A549 (cell line): Measurements from ENCODE around the gene PODNL1. TPM values are rescaled to one million over a fixed set of nuclear protein-coding genes. Genes with fewer than 3 reads are reported as not detected.
"Not testable (repeated sequence)": the region's sequence is repeated elsewhere in the genome, so short reads cannot be mapped to it uniquely, and the experiment has no call there.

Source experiments
- ATAC-seq, 2 experiments: fragments of 200-7000 bp in 1 of 2; fragments of >200 bp in 1 of 2; cut with Nextera tagmentation in 1 of 2; cut with Tn5 transposase in 1 of 2; 3 replicates each; pipeline versions ENCODE4 v1.8.0 to v1.9.1; 2018 to 2020; ENCODE audit warnings: mild to moderate bottlenecking in 1 of 2, moderate library complexity in 1 of 2
- CTCF ChIA-PET: fragments of 300-600 bp; sonication (Branson Sonifier 250); formaldehyde crosslinking; extraction: SDS; loops from one replicate; lab custom pipeline; 2021; ENCODE audit warnings: antibody characterized with exemption, inconsistent platforms; lab: Yijun Ruan, JAX
- POLR2A ChIA-PET: fragments of 350-600 bp; formaldehyde crosslinking; extraction: SDS; loops from one replicate; lab custom pipeline; 2021; ENCODE audit warnings: antibody characterized with exemption, inconsistent platforms; lab: Yijun Ruan, JAX
- DNase-seq, 2 experiments: peaks; one replicate each; pipeline versions ENCODE4 v3.0.0 to v3.0.0-alpha.2; 2011 to 2016; ENCODE audit warnings: low read depth in 1 of 2, low spot score in 1 of 2
- FAIRE-seq: peaks from 2 replicates; lab custom pipeline; 2011; peaks lifted over from hg19 to GRCh38; lab: Jason Lieb, UNC
- H3K27ac ChIP-seq, 2 experiments: fragments of >200 bp; sonication (Bioruptor Twin); formaldehyde crosslinking; 3 replicates each; pipeline ENCODE4 v1.5.1; 2016 to 2017
- H3K4me1 ChIP-seq: fragments of >200 bp; sonication (Bioruptor Twin); formaldehyde crosslinking; 3 replicates; pipeline ENCODE4 v1.6.1; 2016
- H3K4me2 ChIP-seq: fragments of >200 bp; sonication (Bioruptor Twin); formaldehyde crosslinking; 3 replicates; pipeline ENCODE4 v1.6.1; 2016
- H3K4me3 ChIP-seq: fragments of >200 bp; sonication (Bioruptor Twin); formaldehyde crosslinking; 3 replicates; pipeline ENCODE4 v1.5.1; 2016
- H3K9me3 ChIP-seq: fragments of >200 bp; sonication (Bioruptor Twin); formaldehyde crosslinking; 3 replicates; pipeline ENCODE4 v1.6.1; 2016
- BCL3 ChIP-seq: fragments of >200 bp; sonication (Bioruptor Twin); formaldehyde crosslinking; IDR thresholded peaks from 3 replicates; pipeline ENCODE4 v1.6.1; 2016
- CHD4 ChIP-seq: fragments of 200-600 bp; sonication (generic); IDR thresholded peaks from 2 replicates; pipeline ENCODE4 v1.6.1; 2016; ENCODE audit warnings: antibody characterized with exemption, mild to moderate bottlenecking, borderline replicate concordance
- ESRRA ChIP-seq: fragments of 150-350 bp; IDR thresholded peaks from 2 replicates; pipeline ENCODE4 v1.6.1; 2014; ENCODE audit warnings: mild to moderate bottlenecking, low read length, borderline replicate concordance
- FOSL2 ChIP-seq, 2 experiments: fragments of 450-650 bp in 1 of 2; fragments of >200 bp in 1 of 2; sonication (Bioruptor Twin) in 1 of 2; formaldehyde crosslinking; IDR thresholded peaks; 2 replicates each; pipeline versions ENCODE4 v1.5.0 to v1.6.1; 2016 to 2020; ENCODE audit warnings: mild to moderate bottlenecking in 1 of 2, moderate library complexity in 1 of 2
- HES2 ChIP-seq: fragments of >200 bp; sonication (Bioruptor Twin); formaldehyde crosslinking; IDR thresholded peaks from 2 replicates; pipeline ENCODE4 v1.6.1; 2016
- HEYL ChIP-seq: fragments of 250-450 bp; sonication (Bioruptor Pico); IDR thresholded peaks from 2 replicates; pipeline ENCODE4 v1.8.0; 2021; ENCODE audit warnings: mild to moderate bottlenecking, moderate library complexity
- HOXB13 ChIP-seq: fragments of 250-450 bp; sonication (Bioruptor Pico); IDR thresholded peaks from 2 replicates; pipeline ENCODE4 v1.5.0; 2020; ENCODE audit warnings: low read depth, mild to moderate bottlenecking, moderate library complexity
- KDM1A ChIP-seq: fragments of 200-600 bp; sonication (generic); IDR thresholded peaks from 2 replicates; pipeline ENCODE4 v1.6.1; 2016; ENCODE audit warnings: low read depth, mild to moderate bottlenecking
- MAFK ChIP-seq: fragments of 450-650 bp; IDR thresholded peaks from 2 replicates; pipeline ENCODE4 v1.6.1; 2014; ENCODE audit not compliant: partially characterized antibody
- NFE2L2 ChIP-seq: fragments of 150-350 bp; conservative IDR thresholded peaks from 2 replicates; pipeline ENCODE4 v1.6.1; 2014; ENCODE audit warnings: low read length
- NR3C1 ChIP-seq: fragments of >200 bp; sonication (Bioruptor Twin); formaldehyde crosslinking; IDR thresholded peaks from 3 replicates; pipeline ENCODE4 v1.6.1; 2017
- PHF8 ChIP-seq: fragments of 200-600 bp; sonication (generic); IDR thresholded peaks from 2 replicates; pipeline ENCODE4 v1.6.1; 2016; ENCODE audit warnings: low read depth, mild to moderate bottlenecking, antibody characterized with exemption, moderate library complexity, borderline replicate concordance
- RAD21 ChIP-seq, 2 experiments: fragments of >200 bp in 1 of 2; sonication (Bioruptor Twin) in 1 of 2; formaldehyde crosslinking in 1 of 2; IDR thresholded peaks in 1 of 2; conservative IDR thresholded peaks in 1 of 2; 2 replicates in 1 of 2; 3 replicates in 1 of 2; pipeline ENCODE4 v1.6.1; 2012 to 2018; ENCODE audit warnings: inconsistent platforms in 1 of 2
- RNF2 ChIP-seq: fragments of 200-600 bp; sonication (generic); IDR thresholded peaks from 2 replicates; pipeline ENCODE4 v1.6.1; 2016; ENCODE audit warnings: low read depth, mild to moderate bottlenecking, antibody characterized with exemption, moderate library complexity, borderline replicate concordance
- SMC3 ChIP-seq: fragments of >200 bp; sonication (Bioruptor Twin); formaldehyde crosslinking; IDR thresholded peaks from 3 replicates; pipeline ENCODE4 v1.6.1; 2018; ENCODE audit warnings: inconsistent platforms
- USF2 ChIP-seq: fragments of 450-650 bp; IDR thresholded peaks from 2 replicates; pipeline ENCODE4 v1.6.1; 2014; ENCODE audit warnings: antibody characterized with exemption
- ZC3H11A ChIP-seq: fragments of 450-650 bp; IDR thresholded peaks from 2 replicates; pipeline ENCODE4 v1.6.1; 2014; ENCODE audit warnings: antibody characterized with exemption, mild to moderate bottlenecking
- ZNF302 ChIP-seq: fragments of 250-450 bp; sonication (Bioruptor Pico); IDR thresholded peaks from 2 replicates; pipeline ENCODE4 v1.9.0; 2021; ENCODE audit warnings: inconsistent platforms, mild to moderate bottlenecking, moderate library complexity
- WGBS: methylation state at CpG from one replicate; pipeline ENCODE4 v1.1.6; 2017; ENCODE audit errors: missing lambda C conversion rate; 5-methylcytosine and 5-hydroxymethylcytosine counted together
- polyA plus RNA-seq, 4 experiments: library from polyadenylated mRNA; depleted of rRNA in 3 of 4; stranded (reverse); fragments of >200 nt; fragmentation: RNase III in 1 of 4; extraction: RNeasy Plus Mini Kit Qiagen cat#74134 plus additional on column Dnase treatment in 1 of 4; gene quantifications; 2 replicates in 3 of 4; 3 replicates in 1 of 4; pipeline ENCODE4 v1.2.3, GENCODE V29; 2011 to 2017

PODNL1 gene
- polyA plus RNA-seq, 2 of the 4 experiments (the other 2 are of a cell fraction): 0.79 to 1.3 TPM

GRCh38 chr19:13926010-13926409 lies 12.2 kb downstream of the PODNL1 start (continued):
- TF ChIP-seq PHF8 (no peak), HOXB13 (CRISPR knock-in tag) (no peak), ZNF302 (CRISPR knock-in tag) (no peak), SMC3 (no peak)

- Histone ChIP-seq H3K4me2 (no peak overlapping the region), H3K4me3 (no peak overlapping the region), H3K27ac (no peak overlapping the region), H3K9me3 (no peaks in the 10 kb centered on the region), H3K4me1 (no peaks in the 10 kb centered on the region)
- POLR2A ChIA-PET: interaction anchor here (1.2 kb wide), 1 partner anchor 10 kb away, joined by 3 read pairs; no protein-coding TSS in a partner anchor
- 91% methylated on average over 27 of the region's 28 CpGs for WGBS
- no peak for FAIRE-seq
- CTCF ChIA-PET: no interaction called here
- ATAC-seq: no peak
- TF ChIP-seq CHD4 (no peak), MAFK (no peak), NR3C1 (no peak), HES2 (no peak), ESRRA (no peak), FOSL2 (IDR thresholded peaks at IDR 0.05) (no peak), FOSL2 (CRISPR knock-in tag; IDR thresholded peaks at IDR 0.05) (no peak), RAD21 (conservative IDR thresholded peaks at IDR 0.05 in 1 of 2, IDR thresholded peaks at IDR 0.05 in 1 of 2) (no peak), NFE2L2 (no peak), ZC3H11A (no peak), USF2 (no peak), BCL3 (no peak), KDM1A (no peak), HEYL (CRISPR knock-in tag) (no peak), RNF2 (no peak)
- no peak for DNase-seq
Measured at GRCh38 chr19:13923194-13923987, 14.8 kb downstream of the PODNL1 start.

GRCh38 chr19:13922118-13922517 lies 16.1 kb downstream of the PODNL1 start:
- WGBS: 86% methylated on average over 6 of the region's 6 CpGs
- CTCF ChIA-PET: interaction anchor here (1.8 kb wide), 1 partner anchor 14 kb away, joined by 4 read pairs; no protein-coding TSS in a partner anchor
- FAIRE-seq: not testable (repeated sequence)

More at GRCh38 chr19:13922118-13922517, 16.1 kb downstream of the PODNL1 start:
- H3K4me3 ChIP-seq, ATAC-seq, H3K4me2 ChIP-seq, H3K27ac ChIP-seq, H3K4me1 ChIP-seq, POLR2A ChIA-PET, DNase-seq, H3K9me3 ChIP-seq: not testable (repeated sequence)
